Hepatocyte (in vitro differentiated cells): ENCODE results near the gene XRCC4.

Source experiments
- CTCF ChIP-seq: fragments of 200-600 bp; sonication (generic); IDR thresholded peaks from 2 replicates; pipeline ENCODE4 v1.5.1; 2016; ENCODE audit warnings: antibody characterized with exemption, mild to moderate bottlenecking; ENCODE audit not compliant: poor library complexity
- EZH2 ChIP-seq: fragments of 200-600 bp; sonication (generic); IDR thresholded peaks from 2 replicates; pipeline ENCODE4 v1.6.1; 2016; ENCODE audit warnings: antibody characterized with exemption, mild to moderate bottlenecking, borderline replicate concordance

GRCh38 chr5:83082750-83083149, 5.4 kb downstream of the XRCC4 start:
- TF ChIP-seq CTCF, result no peak
- no peak for TF ChIP-seq EZH2
